RWPE2 (cell line): ENCODE measurements around the gene FAM53B.

ENCODE experiments used
- ATAC-seq: fragments of 200-7000 bp; cut with Tn5 transposase; 3 replicates; pipeline ENCODE4 v1.9.1; 2021; ENCODE audit warnings: low read depth
- DNase-seq: peaks from one replicate; pipeline ENCODE4 v3.0.0-alpha.2; 2020; ENCODE audit warnings: low spot score
- H3K27ac ChIP-seq: fragments of 450-650 bp; 2 replicates; pipeline ENCODE4 v1.5.1; 2017; ENCODE audit warnings: mild to moderate bottlenecking; ENCODE audit not compliant: poor library complexity, severe bottlenecking
- H3K27me3 ChIP-seq: fragments of 250-450 bp; sonication (Bioruptor Pico); 2 replicates; pipeline ENCODE4 v1.5.1; 2021; ENCODE audit warnings: mild to moderate bottlenecking, moderate library complexity; ENCODE audit not compliant: insufficient read depth, poor library complexity, severe bottlenecking
- H3K36me3 ChIP-seq: fragments of 250-450 bp; sonication (Bioruptor Pico); 2 replicates; pipeline ENCODE4 v1.5.1; 2020; ENCODE audit warnings: low read depth, mild to moderate bottlenecking, moderate library complexity
- H3K4me1 ChIP-seq: fragments of 250-450 bp; sonication (Bioruptor Pico); 2 replicates; pipeline ENCODE4 v1.5.1; 2021; ENCODE audit warnings: mild to moderate bottlenecking, moderate library complexity; ENCODE audit not compliant: insufficient read depth, poor library complexity, severe bottlenecking
- H3K4me3 ChIP-seq: fragments of 250-450 bp; sonication (Bioruptor Pico); 2 replicates; pipeline ENCODE4 v1.5.1; 2021; ENCODE audit warnings: mild to moderate bottlenecking, moderate library complexity; ENCODE audit not compliant: severe bottlenecking
- H3K9me3 ChIP-seq: fragments of 250-450 bp; sonication (Bioruptor Pico); 2 replicates; pipeline ENCODE4 v1.5.1; 2021; ENCODE audit warnings: mild to moderate bottlenecking, moderate library complexity; ENCODE audit not compliant: severe bottlenecking
- TF ChIP-seq, protein P1 (sequence below): fragments of 450-650 bp; IDR thresholded peaks from one replicate; pipeline ENCODE4 v1.5.1; 2017; ENCODE audit warnings: mild to moderate bottlenecking, moderate library complexity; ENCODE audit not compliant: poor library complexity, severe bottlenecking

FAM53B gene

GRCh38 chr10:124671486-124672075 lies 72.6 kb downstream of the FAM53B start:
- no peak overlapping the region for H3K27ac ChIP-seq

DNA sequence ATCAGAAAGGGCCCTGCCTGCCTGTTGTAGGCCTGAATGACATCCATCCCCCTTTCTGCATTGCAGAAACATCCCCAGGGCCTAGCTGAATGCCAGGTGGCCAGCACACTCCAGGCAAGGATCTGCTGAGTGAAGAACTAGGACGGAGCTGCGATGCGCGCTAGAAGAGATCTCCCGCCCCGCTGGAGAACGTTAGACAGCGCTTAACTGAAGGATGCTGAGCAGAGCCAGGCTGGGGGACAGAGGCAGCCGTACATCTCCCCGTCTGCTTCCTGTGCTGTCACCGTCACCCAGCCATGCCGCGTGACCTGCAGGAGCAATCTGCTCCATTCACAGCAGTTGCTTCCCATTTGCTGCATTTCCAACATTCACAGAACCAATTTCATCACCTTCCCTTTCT lies 73.3 kb downstream of the FAM53B start:
- DNase-seq, result no peak
- Histone ChIP-seq H3K36me3 (no peaks in the 10 kb centered on the region), H3K27me3 (no peaks in the 10 kb centered on the region), H3K4me3 (no peak overlapping the region), H3K4me1 (no peaks in the 10 kb centered on the region), H3K9me3 (no peaks in the 10 kb centered on the region), H3K27ac (no peak overlapping the region)
- TF ChIP-seq, protein P1, sequence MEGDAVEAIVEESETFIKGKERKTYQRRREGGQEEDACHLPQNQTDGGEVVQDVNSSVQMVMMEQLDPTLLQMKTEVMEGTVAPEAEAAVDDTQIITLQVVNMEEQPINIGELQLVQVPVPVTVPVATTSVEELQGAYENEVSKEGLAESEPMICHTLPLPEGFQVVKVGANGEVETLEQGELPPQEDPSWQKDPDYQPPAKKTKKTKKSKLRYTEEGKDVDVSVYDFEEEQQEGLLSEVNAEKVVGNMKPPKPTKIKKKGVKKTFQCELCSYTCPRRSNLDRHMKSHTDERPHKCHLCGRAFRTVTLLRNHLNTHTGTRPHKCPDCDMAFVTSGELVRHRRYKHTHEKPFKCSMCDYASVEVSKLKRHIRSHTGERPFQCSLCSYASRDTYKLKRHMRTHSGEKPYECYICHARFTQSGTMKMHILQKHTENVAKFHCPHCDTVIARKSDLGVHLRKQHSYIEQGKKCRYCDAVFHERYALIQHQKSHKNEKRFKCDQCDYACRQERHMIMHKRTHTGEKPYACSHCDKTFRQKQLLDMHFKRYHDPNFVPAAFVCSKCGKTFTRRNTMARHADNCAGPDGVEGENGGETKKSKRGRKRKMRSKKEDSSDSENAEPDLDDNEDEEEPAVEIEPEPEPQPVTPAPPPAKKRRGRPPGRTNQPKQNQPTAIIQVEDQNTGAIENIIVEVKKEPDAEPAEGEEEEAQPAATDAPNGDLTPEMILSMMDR, result no peak
- no peak for ATAC-seq

More at GRCh38 chr10:124671486-124672075, 72.6 kb downstream of the FAM53B start:
- Histone ChIP-seq H3K36me3 (no peaks in the 10 kb centered on the region), H3K9me3 (no peaks in the 10 kb centered on the region), H3K4me3 (no peak overlapping the region), H3K4me1 (no peaks in the 10 kb centered on the region), H3K27me3 (no peaks in the 10 kb centered on the region)
- DNase-seq (no peak), ATAC-seq (peak; percentile 51; the same call in 1 of the 3 replicates)
- TF ChIP-seq, protein P1, result peak; percentile 11

DNA sequence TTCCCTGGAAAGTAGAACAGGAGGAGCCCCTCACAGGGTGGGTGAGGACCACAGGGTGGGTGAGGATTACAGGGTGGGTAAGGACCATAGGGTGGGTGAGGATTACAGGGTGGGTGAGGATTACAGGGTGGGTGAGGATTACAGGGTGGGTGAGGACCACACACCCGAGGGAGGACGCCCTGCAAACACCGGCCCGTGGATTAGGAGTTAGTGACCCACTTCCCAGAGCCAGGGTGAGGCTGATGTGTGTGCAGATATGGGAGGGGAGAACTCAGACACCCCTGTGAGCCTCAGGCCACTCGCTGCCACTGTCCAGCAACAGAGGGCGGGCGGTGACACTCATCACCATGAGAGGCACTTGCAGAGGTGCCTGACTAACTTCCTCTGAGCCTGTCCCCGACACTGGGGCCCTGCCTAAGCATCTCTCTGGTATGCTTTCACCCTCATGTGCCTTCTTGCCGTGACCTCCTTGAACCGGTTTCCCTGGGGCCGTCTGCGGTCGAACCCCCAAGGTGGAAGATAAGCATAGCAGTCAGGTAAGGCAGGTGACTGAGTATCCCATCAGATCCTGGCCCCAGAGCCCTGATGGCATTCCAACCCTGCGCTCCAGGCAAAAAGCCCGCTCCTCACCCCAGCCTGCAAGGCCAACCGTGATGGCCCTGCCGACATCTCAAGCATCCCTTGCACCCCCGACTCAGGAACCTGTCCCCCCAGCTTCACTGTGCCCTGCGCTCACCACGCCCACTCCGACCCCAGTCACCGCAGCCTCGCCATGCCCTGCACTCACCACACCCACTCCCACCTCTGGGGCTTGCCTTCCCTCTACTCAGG lies 74.1 kb downstream of the FAM53B start:
- Histone ChIP-seq H3K27ac (no peak overlapping the region), H3K9me3 (no peaks in the 10 kb centered on the region), H3K4me3 (no peak overlapping the region), H3K36me3 (no peaks in the 10 kb centered on the region), H3K4me1 (no peaks in the 10 kb centered on the region), H3K27me3 (no peaks in the 10 kb centered on the region)
- ATAC-seq (no peak), DNase-seq (no peak)
- TF ChIP-seq, protein P1, result no peak

- Histone ChIP-seq H3K4me1 (no peaks in the 10 kb centered on the region), H3K9me3 (no peaks in the 10 kb centered on the region), H3K27ac (no peak overlapping the region), H3K36me3 (no peaks in the 10 kb centered on the region), H3K4me3 (no peak overlapping the region), H3K27me3 (no peaks in the 10 kb centered on the region)
- DNase-seq, result no peak
- ATAC-seq, result no peak
- TF ChIP-seq, protein P1, result no peak
These were observed 74.9 kb downstream of the FAM53B start for GRCh38 chr10:124669141-124669823.
